LNCaP clone FGC (cell line): ENCODE results near the gene DIPK1B.

ENCODE experiments used
- DNase-seq: peaks from one replicate; pipeline ENCODE4 v3.0.0-alpha.2; 2011; ENCODE audit warnings: low read depth
- H3K4me3 ChIP-seq: 2 replicates; pipeline ENCODE4 v1.5.1; 2011; ENCODE audit warnings: mild to moderate bottlenecking, low read depth, low read length, control low read depth
- CTCF ChIP-seq: IDR thresholded peaks from 2 replicates; pipeline ENCODE4 v1.5.1; 2012; ENCODE audit warnings: mild to moderate bottlenecking; ENCODE audit not compliant: control insufficient read depth, insufficient read depth; ENCODE audit errors: extremely low read depth

DIPK1B gene

GRCh38 chr9:136666372-136667213 lies 45.8 kb upstream of the DIPK1B start:
- DNase-seq = no peak
- TF ChIP-seq CTCF = no peak
- peak overlapping the region; percentile 30; the same call in 1 of the 2 replicates for H3K4me3 ChIP-seq

- TF ChIP-seq CTCF = no peak
- H3K4me3 ChIP-seq = no peak overlapping the region
- DNase-seq = no peak
Observed at GRCh38 chr9:136667214-136667939, 45.0 kb upstream of the DIPK1B start.

GRCh38 chr9:136667940-136668760 lies 44.2 kb upstream of the DIPK1B start:
- TF ChIP-seq CTCF = no peak
- no peak for DNase-seq
- H3K4me3 ChIP-seq = no peak overlapping the region

- no peak for DNase-seq
- TF ChIP-seq CTCF = no peak
- no peak overlapping the region for H3K4me3 ChIP-seq
Observed at GRCh38 chr9:136668983-136669790, 43.2 kb upstream of the DIPK1B start.

- DNase-seq = no peak
- no peak for TF ChIP-seq CTCF
- H3K4me3 ChIP-seq = no peak overlapping the region
Observed at GRCh38 chr9:136669791-136670464, 42.4 kb upstream of the DIPK1B start.

- no peak for TF ChIP-seq CTCF
- H3K4me3 ChIP-seq = no peak overlapping the region
- DNase-seq = no peak
Observed at GRCh38 chr9:136670576-136671253, 41.7 kb upstream of the DIPK1B start.
